ENCODE data around the gene AUTS2.

AUTS2 gene

GRCh38 chr7:70132852-70133690 is 534.8 kb downstream of the AUTS2 start:
- no peaks in the 10 kb centered on the region for H3K9me2 ChIP-seq (replicated peaks; ENCODE audit: low read depth, low read length)
- no peaks in the 10 kb centered on the region for H3K36me3 ChIP-seq (ENCODE audit: insufficient read depth, low read length)
- H3K9ac ChIP-seq (ENCODE audit: low read depth, low read length, poor library complexity, severe bottlenecking), result no peak overlapping the region
- no peaks in the 10 kb centered on the region for H3K79me2 ChIP-seq (ENCODE audit: insufficient read depth, low read length)
- no peaks in the 10 kb centered on the region for H3K9me3 ChIP-seq (ENCODE audit: insufficient read depth, low read depth, low read length)
- no peaks in the 10 kb centered on the region for H4K20me1 ChIP-seq (ENCODE audit: insufficient read depth, low read length, poor library complexity, severe bottlenecking)
- H3K27me3 ChIP-seq (ENCODE audit: insufficient read depth, low read length, poor library complexity, severe bottlenecking), result no peaks in the 10 kb centered on the region
- TF ChIP-seq CTCF (conservative IDR thresholded peaks at IDR 0.05; ENCODE audit: low read length) (no peak), EZH2phosphoT487 (IDR thresholded peaks at IDR 0.05; ENCODE audit: borderline replicate concordance) (no peak)
- no peaks in the 10 kb centered on the region for H3K4me1 ChIP-seq (ENCODE audit: insufficient read depth, low read length, poor library complexity, severe bottlenecking)
- no peak overlapping the region for H3K4me3 ChIP-seq (ENCODE audit: low read length, poor library complexity, severe bottlenecking)
- no peak overlapping the region for H3K4me2 ChIP-seq (ENCODE audit: low read depth, low read length, poor library complexity, severe bottlenecking)
- H3F3A ChIP-seq (ENCODE audit: low read depth), result no peaks in the 10 kb centered on the region
- H2AFZ ChIP-seq (ENCODE audit: low read length), result no peak overlapping the region

- no peaks in the 10 kb centered on the region for H3K4me1 ChIP-seq (ENCODE audit: insufficient read depth, low read length, poor library complexity, severe bottlenecking)
- H3K79me2 ChIP-seq (ENCODE audit: insufficient read depth, low read length), result no peaks in the 10 kb centered on the region
- no peak overlapping the region for H2AFZ ChIP-seq (ENCODE audit: low read length)
- no peaks in the 10 kb centered on the region for H3F3A ChIP-seq (ENCODE audit: low read depth)
- no peaks in the 10 kb centered on the region for H3K27me3 ChIP-seq (ENCODE audit: insufficient read depth, low read length, poor library complexity, severe bottlenecking)
- no peak overlapping the region for H3K4me2 ChIP-seq (ENCODE audit: low read depth, low read length, poor library complexity, severe bottlenecking)
- H3K4me3 ChIP-seq (ENCODE audit: low read length, poor library complexity, severe bottlenecking), result no peak overlapping the region
- no peak overlapping the region for H3K9ac ChIP-seq (ENCODE audit: low read depth, low read length, poor library complexity, severe bottlenecking)
- no peaks in the 10 kb centered on the region for H3K9me3 ChIP-seq (ENCODE audit: insufficient read depth, low read depth, low read length)
- no peaks in the 10 kb centered on the region for H3K9me2 ChIP-seq (replicated peaks; ENCODE audit: low read depth, low read length)
- TF ChIP-seq EZH2phosphoT487 (IDR thresholded peaks at IDR 0.05; ENCODE audit: borderline replicate concordance) (no peak), CTCF (conservative IDR thresholded peaks at IDR 0.05; ENCODE audit: low read length) (no peak)
- no peaks in the 10 kb centered on the region for H4K20me1 ChIP-seq (ENCODE audit: insufficient read depth, low read length, poor library complexity, severe bottlenecking)
- H3K36me3 ChIP-seq (ENCODE audit: insufficient read depth, low read length), result no peaks in the 10 kb centered on the region
Observed at GRCh38 chr7:70134029-70134770, 535.9 kb downstream of the AUTS2 start.

- no peaks in the 10 kb centered on the region for H3K4me1 ChIP-seq (ENCODE audit: insufficient read depth, low read length, poor library complexity, severe bottlenecking)
- no peak overlapping the region for H3K9ac ChIP-seq (ENCODE audit: low read depth, low read length, poor library complexity, severe bottlenecking)
- H4K20me1 ChIP-seq (ENCODE audit: insufficient read depth, low read length, poor library complexity, severe bottlenecking), result no peaks in the 10 kb centered on the region
- H3K27me3 ChIP-seq (ENCODE audit: insufficient read depth, low read length, poor library complexity, severe bottlenecking), result no peaks in the 10 kb centered on the region
- no peak overlapping the region for H3K4me2 ChIP-seq (ENCODE audit: low read depth, low read length, poor library complexity, severe bottlenecking)
- H3K4me3 ChIP-seq (ENCODE audit: low read length, poor library complexity, severe bottlenecking), result no peak overlapping the region
- no peaks in the 10 kb centered on the region for H3K79me2 ChIP-seq (ENCODE audit: insufficient read depth, low read length)
- TF ChIP-seq EZH2phosphoT487 (IDR thresholded peaks at IDR 0.05; ENCODE audit: borderline replicate concordance) (no peak), CTCF (conservative IDR thresholded peaks at IDR 0.05; ENCODE audit: low read length) (no peak)
- no peaks in the 10 kb centered on the region for H3K36me3 ChIP-seq (ENCODE audit: insufficient read depth, low read length)
- H2AFZ ChIP-seq (ENCODE audit: low read length), result no peak overlapping the region
- H3F3A ChIP-seq (ENCODE audit: low read depth), result no peaks in the 10 kb centered on the region
- H3K9me3 ChIP-seq (ENCODE audit: insufficient read depth, low read depth, low read length), result no peaks in the 10 kb centered on the region
- no peaks in the 10 kb centered on the region for H3K9me2 ChIP-seq (replicated peaks; ENCODE audit: low read depth, low read length)
Observed at GRCh38 chr7:70135656-70136055, 537.4 kb downstream of the AUTS2 start.
